Transverse colon (tissue), 4 donors: ENCODE data around the gene RNF150. TPM values are rescaled to one million over a fixed set of nuclear protein-coding genes. Genes with fewer than 3 reads are reported as not detected.

ENCODE experiments used
- DNase-seq: peaks from one replicate; pipeline ENCODE4 v3.0.0-alpha.2; 2019
- H3K27ac ChIP-seq, 4 donors: fragments of 200-600 bp; sonication (generic); 2 replicates each; pipeline ENCODE4 v1.5.1; 2016 to 2018; ENCODE audit warnings: inconsistent platforms in 4 of 4
- H3K27me3 ChIP-seq: fragments of 200-600 bp; sonication (generic); 2 replicates; pipeline ENCODE4 v1.5.1; 2017; ENCODE audit warnings: inconsistent platforms
- H3K36me3 ChIP-seq, 4 donors: fragments of 200-600 bp; sonication (generic); 2 replicates each; pipeline ENCODE4 v1.5.1; 2017 to 2019; ENCODE audit warnings: inconsistent platforms in 4 of 4
- H3K4me1 ChIP-seq, 4 donors: fragments of 200-600 bp; sonication (generic); 2 replicates each; pipeline ENCODE4 v1.5.1; 2017 to 2020; ENCODE audit warnings: inconsistent platforms in 4 of 4
- H3K4me3 ChIP-seq, 4 donors: fragments of 200-600 bp; sonication (generic); 1 replicate in 1 of 4; 2 replicates in 3 of 4; pipeline versions ENCODE4 v1.5.1 to v1.6.1; 2017 to 2019; ENCODE audit warnings: inconsistent platforms in 4 of 4
- H3K9me3 ChIP-seq, 2 donors: fragments of 200-600 bp; sonication (generic); 2 replicates each; pipeline ENCODE4 v1.5.1; 2017 to 2019; ENCODE audit warnings: inconsistent platforms in 2 of 2
- EP300 ChIP-seq: sonication (generic); formaldehyde crosslinking; IDR thresholded peaks from one replicate; pipeline ENCODE4 v1.6.1; 2017; ENCODE audit warnings: antibody characterized with exemption, low read depth
- POLR2A ChIP-seq: fragments of 450-650 bp; IDR thresholded peaks from one replicate; pipeline ENCODE4 v1.6.1; 2016; ENCODE audit warnings: antibody characterized with exemption, mild to moderate bottlenecking, moderate library complexity
- POLR2AphosphoS5 ChIP-seq, 3 donors: sonication (generic); formaldehyde crosslinking; IDR thresholded peaks; one replicate each; pipeline ENCODE4 v1.6.1; 2016; ENCODE audit warnings: antibody characterized with exemption in 3 of 3
- whole genome bisulfite sequencing, 2 donors: methylation state at CpG; one replicate each; pipeline ENCODE4 v1.1.5; 2018; ENCODE audit warnings: low coverage in 1 of 2; 5-methylcytosine and 5-hydroxymethylcytosine counted together
- in situ Hi-C, 4 donors: fragments of 200-750 bp; cut with MboI; loops; one replicate each; pipeline versions ENCODE4 v1.15.0 to v1.15.1; 2017; ENCODE audit warnings: low sequenced_read_pairs in 3 of 4, low pct_ligation_motif_present in 1 of 4, low pct_unique_long_range_greater_than_20kb in 1 of 4
- intact Hi-C: fragments of 100-400 bp; cut with DNase I; formaldehyde crosslinking; loops from one replicate; pipeline ENCODE4 v1.15.1; 2023; ENCODE audit warnings: low total_unique reads
- total RNA-seq, 4 donors: library from RNA; depleted of rRNA; stranded (reverse); fragments of >200 nt; gene quantifications; one replicate each; pipeline ENCODE4 v1.1.0, GENCODE V29; 2016
- TF ChIP-seq, protein P1 (sequence below), 5 experiments: fragments of 200-600 bp in 3 of 5; fragments of 450-650 bp in 2 of 5; sonication (generic) in 3 of 5; IDR thresholded peaks; 1 replicate in 2 of 5; 2 replicates in 3 of 5; pipeline ENCODE4 v1.5.1; 2016 to 2017; ENCODE audit warnings: antibody characterized with exemption in 5 of 5, inconsistent platforms in 3 of 5, mild to moderate bottlenecking in 2 of 5, moderate library complexity in 1 of 5

RNF150 gene
- total RNA-seq, 4 donors from 2014 or later = 2.8 to 15.3 (median 7.9) TPM

DNA sequence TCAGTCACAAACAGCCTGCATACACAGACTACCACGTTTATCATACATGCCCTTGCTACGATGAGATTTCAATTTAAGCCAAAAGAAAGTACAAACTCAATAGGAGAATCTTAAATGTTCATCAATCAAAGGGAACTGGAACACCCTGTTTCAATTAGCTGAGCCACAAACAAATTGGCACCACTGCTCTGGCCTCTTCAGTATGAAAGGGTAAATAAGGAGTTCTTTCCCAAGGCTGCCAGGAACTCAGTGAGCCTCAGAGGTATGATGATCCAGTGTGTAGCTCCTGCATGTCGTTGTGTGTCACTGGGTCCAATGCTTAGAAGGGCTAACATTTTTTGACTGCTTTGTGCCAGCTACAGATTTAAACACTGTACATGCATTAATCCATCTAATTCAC lies 5.4 kb downstream of the RNF150 start:
- Histone ChIP-seq H3K9me3 (no peaks in the 10 kb centered on the region), H3K27ac (no peak overlapping the region), H3K27me3 (peaks cover 24% of the 10 kb centered on the region), H3K4me1 (peaks cover 0 to 10% (median 1%) of the 10 kb centered on the region in 4 donors), H3K4me3 (no peak overlapping the region), H3K36me3 (no peaks in the 10 kb centered on the region)
- WGBS, 2 donors = 64 to 69% methylated on average over 3 of the region's 3 CpGs
- intact Hi-C loops (no loop called here), in situ Hi-C loops (no loop called here)
- DNase-seq = no peak
- TF ChIP-seq, protein P1, sequence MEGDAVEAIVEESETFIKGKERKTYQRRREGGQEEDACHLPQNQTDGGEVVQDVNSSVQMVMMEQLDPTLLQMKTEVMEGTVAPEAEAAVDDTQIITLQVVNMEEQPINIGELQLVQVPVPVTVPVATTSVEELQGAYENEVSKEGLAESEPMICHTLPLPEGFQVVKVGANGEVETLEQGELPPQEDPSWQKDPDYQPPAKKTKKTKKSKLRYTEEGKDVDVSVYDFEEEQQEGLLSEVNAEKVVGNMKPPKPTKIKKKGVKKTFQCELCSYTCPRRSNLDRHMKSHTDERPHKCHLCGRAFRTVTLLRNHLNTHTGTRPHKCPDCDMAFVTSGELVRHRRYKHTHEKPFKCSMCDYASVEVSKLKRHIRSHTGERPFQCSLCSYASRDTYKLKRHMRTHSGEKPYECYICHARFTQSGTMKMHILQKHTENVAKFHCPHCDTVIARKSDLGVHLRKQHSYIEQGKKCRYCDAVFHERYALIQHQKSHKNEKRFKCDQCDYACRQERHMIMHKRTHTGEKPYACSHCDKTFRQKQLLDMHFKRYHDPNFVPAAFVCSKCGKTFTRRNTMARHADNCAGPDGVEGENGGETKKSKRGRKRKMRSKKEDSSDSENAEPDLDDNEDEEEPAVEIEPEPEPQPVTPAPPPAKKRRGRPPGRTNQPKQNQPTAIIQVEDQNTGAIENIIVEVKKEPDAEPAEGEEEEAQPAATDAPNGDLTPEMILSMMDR (IDR thresholded peaks at IDR 0.05) = no peak
- TF ChIP-seq POLR2A = no peak
- no peak for TF ChIP-seq EP300
- no peak for TF ChIP-seq POLR2AphosphoS5 (IDR thresholded peaks at IDR 0.05)

DNA sequence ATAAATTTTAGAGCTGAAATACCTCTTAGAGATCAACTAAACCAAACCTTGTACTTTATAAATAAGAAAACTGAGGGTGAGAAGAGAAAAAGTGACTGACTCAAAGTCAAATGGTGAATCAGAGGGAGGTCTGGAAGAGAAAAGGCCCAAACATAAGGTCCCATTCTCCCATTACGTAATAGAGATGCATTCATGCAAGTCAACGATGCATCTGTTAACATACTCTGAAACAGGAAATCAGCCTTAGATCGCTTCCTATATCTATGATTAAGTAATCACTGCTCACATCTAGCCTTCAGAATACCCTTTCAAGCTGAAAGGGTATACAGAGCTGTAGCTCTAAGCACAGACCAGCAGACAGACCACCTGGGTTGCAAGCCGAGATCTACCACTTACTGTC lies 6.5 kb downstream of the RNF150 start:
- 77 to 93% methylated on average over 3 to 4 of the region's 4 CpGs for WGBS, 2 donors
- in situ Hi-C loops (no loop called here), intact Hi-C loops (no loop called here)
- Histone ChIP-seq H3K36me3 (no peaks in the 10 kb centered on the region), H3K4me3 (no peak overlapping the region), H3K9me3 (no peaks in the 10 kb centered on the region), H3K4me1 (peaks cover 0 to 7% (median 0%) of the 10 kb centered on the region in 4 donors), H3K27ac (no peak overlapping the region), H3K27me3 (peaks cover 13% of the 10 kb centered on the region)
- TF ChIP-seq POLR2A (no peak), EP300 (no peak), POLR2AphosphoS5 (IDR thresholded peaks at IDR 0.05) (no peak)
- TF ChIP-seq, protein P1 (IDR thresholded peaks at IDR 0.05) = no peak
- DNase-seq = no peak

DNA sequence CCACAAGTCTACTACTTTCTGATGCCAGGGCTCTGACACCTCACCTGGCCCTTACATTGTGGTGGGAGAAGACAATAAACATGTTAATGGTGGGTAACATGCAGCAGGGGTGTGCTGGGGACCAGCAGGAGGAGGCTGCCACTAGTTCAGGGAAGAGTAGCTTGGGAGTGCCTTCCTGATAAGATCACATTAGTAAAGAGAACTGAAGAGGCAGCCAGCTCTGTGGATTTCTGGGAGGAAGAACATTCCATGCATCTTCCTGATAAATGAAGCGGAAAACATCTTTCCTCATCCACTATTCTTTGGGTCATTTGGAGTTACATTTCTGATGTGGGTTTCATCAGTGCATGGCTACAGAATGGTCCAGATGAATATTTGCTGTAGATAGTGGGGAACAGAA lies 9.0 kb downstream of the RNF150 start:
- no peak overlapping the region for H3K4me3 ChIP-seq
- TF ChIP-seq EP300 (no peak), POLR2AphosphoS5 (IDR thresholded peaks at IDR 0.05) (no peak)
- TF ChIP-seq, protein P1 (IDR thresholded peaks at IDR 0.05) = no peak
- H3K9me3 ChIP-seq = no peaks in the 10 kb centered on the region
- in situ Hi-C loops = no loop called here
- H3K27me3 ChIP-seq = no peaks in the 10 kb centered on the region
- H3K27ac ChIP-seq = no peak overlapping the region
- peaks cover 0 to 7% (median 0%) of the 10 kb centered on the region in 4 donors for H3K4me1 ChIP-seq
- intact Hi-C loops = no loop called here
- WGBS, 2 donors = 96 to 100% methylated on average over 1 of the region's 1 CpG
- no peak for DNase-seq
- H3K36me3 ChIP-seq = no peaks in the 10 kb centered on the region

DNA sequence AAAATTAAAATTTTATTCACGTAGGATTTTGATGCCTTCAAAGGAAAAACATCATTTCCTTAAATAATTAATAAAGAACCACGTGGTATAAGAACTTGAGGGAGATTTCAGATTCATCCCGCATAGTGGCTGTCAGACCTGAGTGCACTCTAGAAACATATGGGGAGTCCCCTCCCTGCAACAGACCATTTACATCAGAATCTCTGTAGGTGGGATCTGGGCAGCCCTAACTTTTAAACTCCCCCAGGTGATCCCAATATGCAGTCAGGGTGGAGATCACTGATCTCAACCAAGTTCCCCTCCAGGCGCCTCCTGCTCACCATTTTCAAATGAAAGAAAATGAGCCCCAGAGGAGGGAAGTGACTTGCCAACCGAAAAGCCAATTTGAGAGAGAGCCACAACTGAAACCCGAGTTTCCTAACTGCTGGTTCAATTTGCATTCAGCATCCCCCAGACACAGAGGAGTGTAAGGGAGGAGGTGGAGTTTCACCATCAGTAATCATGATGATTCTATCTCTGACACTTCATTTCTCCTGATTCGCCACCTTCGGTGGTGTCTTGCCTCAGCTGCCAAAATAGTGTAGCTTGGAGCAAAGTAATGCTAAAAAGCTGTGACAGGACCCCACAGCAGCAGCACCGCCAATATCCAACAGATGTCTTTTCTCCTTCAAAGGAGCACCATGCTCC lies 11.4 kb downstream of the RNF150 start:
- Histone ChIP-seq H3K9me3 (no peaks in the 10 kb centered on the region), H3K36me3 (no peaks in the 10 kb centered on the region), H3K27ac (no peak overlapping the region), H3K4me3 (no peak overlapping the region), H3K27me3 (no peaks in the 10 kb centered on the region), H3K4me1 (no peaks in the 10 kb centered on the region)
- 70 to 71% methylated on average over 6 to 9 of the region's 9 CpGs for WGBS, 2 donors
- in situ Hi-C loops (no loop called here), intact Hi-C loops (no loop called here)
- DNase-seq = no peak
- TF ChIP-seq EP300 (no peak), POLR2A (no peak), POLR2AphosphoS5 (IDR thresholded peaks at IDR 0.05) (no peak)
- TF ChIP-seq, protein P1 (IDR thresholded peaks at IDR 0.05) = no peak
